ENCODE measurements around the gene LGALS3BP.

GRCh38 chr17:79011451-79012147, 31.9 kb upstream of the LGALS3BP start:
- TF ChIP-seq MXD3 (CRISPR knock-in tag; IDR thresholded peaks at IDR 0.05) (no peak), MXD4 (CRISPR knock-in tag; IDR thresholded peaks at IDR 0.05) (no peak), ZSCAN29 (CRISPR knock-in tag; conservative IDR thresholded peaks at IDR 0.05) (no peak), GATAD2A (CRISPR knock-in tag; IDR thresholded peaks at IDR 0.05) (no peak), CREB1 (IDR thresholded peaks at IDR 0.05) (no peak), CREB1 (CRISPR knock-in tag; IDR thresholded peaks at IDR 0.05) (no peak), POLR2A (IDR thresholded peaks at IDR 0.05; ENCODE audit: insufficient read depth in 1 of 2, low read depth in 2 of 2, low read length in 2 of 2) (no peak), BCL6 (CRISPR knock-in tag; IDR thresholded peaks at IDR 0.05) (no peak), ZNF644 (CRISPR knock-in tag; IDR thresholded peaks at IDR 0.05; ENCODE audit: low read depth) (no peak), CBX5 (CRISPR knock-in tag; IDR thresholded peaks at IDR 0.05; ENCODE audit: borderline replicate concordance) (no peak)
- TF ChIP-seq, protein P1, sequence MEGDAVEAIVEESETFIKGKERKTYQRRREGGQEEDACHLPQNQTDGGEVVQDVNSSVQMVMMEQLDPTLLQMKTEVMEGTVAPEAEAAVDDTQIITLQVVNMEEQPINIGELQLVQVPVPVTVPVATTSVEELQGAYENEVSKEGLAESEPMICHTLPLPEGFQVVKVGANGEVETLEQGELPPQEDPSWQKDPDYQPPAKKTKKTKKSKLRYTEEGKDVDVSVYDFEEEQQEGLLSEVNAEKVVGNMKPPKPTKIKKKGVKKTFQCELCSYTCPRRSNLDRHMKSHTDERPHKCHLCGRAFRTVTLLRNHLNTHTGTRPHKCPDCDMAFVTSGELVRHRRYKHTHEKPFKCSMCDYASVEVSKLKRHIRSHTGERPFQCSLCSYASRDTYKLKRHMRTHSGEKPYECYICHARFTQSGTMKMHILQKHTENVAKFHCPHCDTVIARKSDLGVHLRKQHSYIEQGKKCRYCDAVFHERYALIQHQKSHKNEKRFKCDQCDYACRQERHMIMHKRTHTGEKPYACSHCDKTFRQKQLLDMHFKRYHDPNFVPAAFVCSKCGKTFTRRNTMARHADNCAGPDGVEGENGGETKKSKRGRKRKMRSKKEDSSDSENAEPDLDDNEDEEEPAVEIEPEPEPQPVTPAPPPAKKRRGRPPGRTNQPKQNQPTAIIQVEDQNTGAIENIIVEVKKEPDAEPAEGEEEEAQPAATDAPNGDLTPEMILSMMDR (CRISPR knock-in tag; IDR thresholded peaks at IDR 0.05) = no peak

Data from HepG2 (cell line).